Urothelium cell line (cell line): ENCODE results near the gene GNB1L.
"Not testable (repeated sequence)": the region's sequence is repeated elsewhere in the genome, so short reads cannot be mapped to it uniquely, and the experiment has no call there.

ENCODE experiments used
- DNase-seq: peaks from one replicate; pipeline ENCODE4 v3.0.0; 2011; ENCODE audit warnings: low spot score, mixed read lengths
- FAIRE-seq: peaks from 2 replicates; lab custom pipeline; 2011; peaks lifted over from hg19 to GRCh38; lab: Jason Lieb, UNC

The GNB1L gene

GRCh38 chr22:19846620-19847344, 7.9 kb downstream of the GNB1L start:
- FAIRE-seq: peak; percentile 59
- no peak for DNase-seq

GRCh38 chr22:19845054-19845722, 9.5 kb downstream of the GNB1L start:
- FAIRE-seq (peak; percentile 63), DNase-seq (no peak)

- no peak for FAIRE-seq
Measured at GRCh38 chr22:19844377-19845053, 10.2 kb downstream of the GNB1L start.

GRCh38 chr22:19843857-19844376, 10.8 kb downstream of the GNB1L start:
- FAIRE-seq (peak; percentile 78), DNase-seq (no peak)

More at GRCh38 chr22:19844377-19845053, 10.2 kb downstream of the GNB1L start:
- DNase-seq: no peak

GRCh38 chr22:19843107-19843856, 11.4 kb downstream of the GNB1L start:
- FAIRE-seq (no peak), DNase-seq (no peak)

- DNase-seq: no peak
- no peak for FAIRE-seq
Measured at GRCh38 chr22:19842393-19843106, 12.1 kb downstream of the GNB1L start.

GRCh38 chr22:19841641-19842392, 12.9 kb downstream of the GNB1L start:
- DNase-seq: no peak
- peak; percentile 13 for FAIRE-seq

GRCh38 chr22:19840955-19841640, 13.6 kb downstream of the GNB1L start:
- DNase-seq: peak; percentile 3
- FAIRE-seq: no peak

GRCh38 chr22:19840059-19840458, 14.6 kb downstream of the GNB1L start:
- FAIRE-seq: no peak
- no peak for DNase-seq

GRCh38 chr22:19837915-19838314, 16.8 kb downstream of the GNB1L start:
- DNase-seq (no peak), FAIRE-seq (peak; percentile 59)

- DNase-seq (no peak), FAIRE-seq (no peak)
Measured at GRCh38 chr22:19836512-19836911, 18.2 kb downstream of the GNB1L start.

- no peak for FAIRE-seq
- no peak for DNase-seq
Measured at GRCh38 chr22:19834599-19834998, 20.1 kb downstream of the GNB1L start.

- FAIRE-seq, DNase-seq: not testable (repeated sequence)
Measured at GRCh38 chr22:19833327-19833726, 21.3 kb downstream of the GNB1L start.

GRCh38 chr22:19832476-19833108, 22.1 kb downstream of the GNB1L start:
- FAIRE-seq (no peak), DNase-seq (no peak)

- not testable (repeated sequence) for FAIRE-seq, DNase-seq
Measured at GRCh38 chr22:19831979-19832378, 22.7 kb downstream of the GNB1L start.

- FAIRE-seq (no peak), DNase-seq (no peak)
Measured at GRCh38 chr22:19831016-19831415, 23.7 kb downstream of the GNB1L start.

GRCh38 chr22:19828035-19828401, 26.7 kb downstream of the GNB1L start:
- DNase-seq: no peak
- FAIRE-seq: no peak

GRCh38 chr22:19827341-19828034, 27.2 kb downstream of the GNB1L start:
- FAIRE-seq: no peak
- no peak for DNase-seq
